HepG2 (cell line): ENCODE results near the gene FN1. TPM values are rescaled to one million over a fixed set of nuclear protein-coding genes. Genes with fewer than 3 reads are reported as not detected.
A peak's percentile ranks its signal among the peaks of the same experiment; 100 is the strongest.

ENCODE experiments used
- ARID2 ChIP-seq: sonication (generic); formaldehyde crosslinking; IDR thresholded peaks from 2 replicates; pipeline ENCODE4 v1.8.1; 2022; ENCODE audit warnings: mild to moderate bottlenecking, missing genetic modification reagents, borderline replicate concordance
- CBFB ChIP-seq: sonication (generic); formaldehyde crosslinking; IDR thresholded peaks from 2 replicates; pipeline ENCODE4 v1.4.0; 2020; ENCODE audit warnings: missing genetic modification reagents
- CBX1 ChIP-seq: IDR thresholded peaks from one replicate; pipeline ENCODE4 v1.6.1; 2016; ENCODE audit warnings: antibody characterized with exemption, low read depth
- DBP ChIP-seq: sonication (generic); formaldehyde crosslinking; IDR thresholded peaks from 2 replicates; pipeline ENCODE4 v1.4.0; 2020; ENCODE audit warnings: missing genetic modification reagents; ENCODE audit errors: not compliant biosample characterization
- DNMT3B ChIP-seq: conservative IDR thresholded peaks from 2 replicates; pipeline ENCODE4 v1.6.1; 2016; ENCODE audit warnings: missing biosample characterization, control low read depth
- ERF ChIP-seq: IDR thresholded peaks from 2 replicates; pipeline ENCODE4 v1.6.1; 2018; ENCODE audit warnings: missing biosample characterization, missing genetic modification reagents
- FIP1L1 ChIP-seq: fragments of 200-400 bp; formaldehyde crosslinking; IDR thresholded peaks from 2 replicates; pipeline ENCODE4 v1.6.1; 2018; ENCODE audit warnings: low read depth, mild to moderate bottlenecking, low read length, moderate library complexity, borderline replicate concordance; ENCODE audit not compliant: insufficient read depth
- ISL2 ChIP-seq: sonication (generic); formaldehyde crosslinking; IDR thresholded peaks from 2 replicates; pipeline ENCODE4 v1.5.0; 2020; ENCODE audit warnings: missing genetic modification reagents
- KMT2A ChIP-seq: sonication (generic); formaldehyde crosslinking; IDR thresholded peaks from 2 replicates; pipeline ENCODE4 v1.4.0; 2020; ENCODE audit warnings: missing genetic modification reagents
- MAX ChIP-seq: IDR thresholded peaks from 2 replicates; pipeline ENCODE4 v1.6.1; 2012; ENCODE audit warnings: inconsistent platforms
- MZF1 ChIP-seq: sonication (generic); formaldehyde crosslinking; IDR thresholded peaks from 2 replicates; pipeline ENCODE4 v1.8.1; 2023; ENCODE audit warnings: mild to moderate bottlenecking, missing genetic modification reagents, borderline replicate concordance
- NFRKB ChIP-seq: fragments of 450-650 bp; IDR thresholded peaks from 2 replicates; pipeline ENCODE4 v1.6.1; 2017
- NKX3-1 ChIP-seq: sonication (generic); formaldehyde crosslinking; IDR thresholded peaks from 2 replicates; pipeline ENCODE4 v1.5.0; 2020; ENCODE audit warnings: missing genetic modification reagents
- NR2F6 ChIP-seq, 2 experiments: IDR thresholded peaks; 2 replicates each; pipeline ENCODE4 v1.6.1; 2016; ENCODE audit warnings: antibody characterized with exemption in 1 of 2, mild to moderate bottlenecking in 1 of 2
- PAX8 ChIP-seq: sonication (generic); formaldehyde crosslinking; IDR thresholded peaks from 2 replicates; pipeline ENCODE4 v1.8.0; 2022; ENCODE audit warnings: mild to moderate bottlenecking, missing genetic modification reagents, borderline replicate concordance
- PHF8 ChIP-seq: sonication (generic); formaldehyde crosslinking; IDR thresholded peaks from 2 replicates; pipeline ENCODE4 v1.5.0; 2020; ENCODE audit warnings: missing genetic modification reagents
- SNRNP70 ChIP-seq: fragments of 200-400 bp; formaldehyde crosslinking; IDR thresholded peaks from 2 replicates; pipeline ENCODE4 v1.6.1; 2017; ENCODE audit warnings: mild to moderate bottlenecking, low read depth, low read length, moderate library complexity
- SRY ChIP-seq: sonication (generic); formaldehyde crosslinking; IDR thresholded peaks from 2 replicates; pipeline ENCODE4 v1.8.0; 2022; ENCODE audit warnings: mild to moderate bottlenecking, missing genetic modification reagents
- STAT5B ChIP-seq: sonication (generic); formaldehyde crosslinking; IDR thresholded peaks from 2 replicates; pipeline ENCODE4 v1.4.0; 2020; ENCODE audit warnings: missing genetic modification reagents
- ZBTB38 ChIP-seq: sonication (generic); formaldehyde crosslinking; IDR thresholded peaks from 2 replicates; pipeline ENCODE4 v1.5.1; 2020; ENCODE audit warnings: mild to moderate bottlenecking, missing genetic modification reagents
- ZBTB39 ChIP-seq: sonication (generic); formaldehyde crosslinking; IDR thresholded peaks from 2 replicates; pipeline ENCODE4 v1.5.0; 2020; ENCODE audit warnings: missing genetic modification reagents
- ZFAT ChIP-seq: sonication (generic); formaldehyde crosslinking; conservative IDR thresholded peaks from 2 replicates; pipeline ENCODE4 v1.8.1; 2023; ENCODE audit warnings: missing genetic modification reagents, inconsistent platforms
- ZNF292 ChIP-seq: sonication (generic); formaldehyde crosslinking; IDR thresholded peaks from 2 replicates; pipeline ENCODE4 v1.8.1; 2022; ENCODE audit warnings: mild to moderate bottlenecking, low read depth, missing genetic modification reagents, borderline replicate concordance
- ZNF619 ChIP-seq: sonication (generic); formaldehyde crosslinking; IDR thresholded peaks from 2 replicates; pipeline ENCODE4 v1.4.0; 2020; ENCODE audit warnings: mild to moderate bottlenecking, missing genetic modification reagents
- ZNF724P ChIP-seq: sonication (generic); formaldehyde crosslinking; IDR thresholded peaks from 2 replicates; pipeline ENCODE4 v1.8.0; 2022; ENCODE audit warnings: missing genetic modification reagents, borderline replicate concordance
- ZNF737 ChIP-seq: sonication (generic); formaldehyde crosslinking; IDR thresholded peaks from 2 replicates; pipeline ENCODE4 v1.5.0; 2020; ENCODE audit warnings: missing genetic modification reagents, mild to moderate bottlenecking, borderline replicate concordance
- ZSCAN25 ChIP-seq: sonication (generic); formaldehyde crosslinking; IDR thresholded peaks from 2 replicates; pipeline ENCODE4 v1.8.0; 2022; ENCODE audit warnings: mild to moderate bottlenecking, missing genetic modification reagents
- polyA plus RNA-seq, 8 experiments: library from polyadenylated mRNA; depleted of rRNA in 3 of 8; stranded (reverse) in 7 of 8; unstranded in 1 of 8; fragments of >200 nt; fragmentation: Illumina TruSeq in 4 of 8; extraction: Trizol in 4 of 8; gene quantifications; 2 replicates each; pipeline versions ENCODE4 v1.2.1 to v1.2.3, GENCODE V29; 2011 to 2016; ENCODE audit warnings: low read depth in 4 of 8, missing spikeins in 1 of 8, mixed read lengths in 1 of 8; ENCODE audit not compliant: insufficient read depth in 1 of 8
- total RNA-seq, 5 experiments: library from RNA; depleted of rRNA; stranded (reverse); fragments of >200 nt; fragmentation: Illumina TruSeq; extraction: Trizol; gene quantifications; 2 replicates each; pipeline ENCODE4 v1.2.3, GENCODE V29; 2016; ENCODE audit warnings: low read depth in 1 of 5
- TF ChIP-seq, protein P1 (sequence below), 2 experiments: sonication (generic) in 1 of 2; formaldehyde crosslinking in 1 of 2; IDR thresholded peaks; 2 replicates each; pipeline versions ENCODE4 v1.4.0 to v1.6.1; 2018 to 2020; ENCODE audit warnings: missing genetic modification reagents in 2 of 2, borderline replicate concordance in 1 of 2, low read depth in 1 of 2, mild to moderate bottlenecking in 1 of 2, missing biosample characterization in 1 of 2

FN1 gene
- total and polyA plus RNA-seq, 2 of the 13 experiments (the other 11 are each of a cell fraction or from before 2014, with no cell fraction given): 1,847 to 6,471 TPM

GRCh38 chr2:215417400-215417951, 18.4 kb downstream of the FN1 start (continued):
- TF ChIP-seq ERF (CRISPR knock-in tag) (peak; percentile 73), ZSCAN25 (CRISPR knock-in tag) (peak; percentile 47; the same call in 1 of the 2 replicates), FIP1L1 (no peak), NR2F6 (IDR thresholded peaks at IDR 0.05) (peak; percentile 83), NR2F6 (CRISPR knock-in tag; IDR thresholded peaks at IDR 0.05) (peak; percentile 87), ARID2 (CRISPR knock-in tag) (no peak; the same call in 1 of the 2 replicates), CBFB (peak; percentile 73; the same call in 1 of the 2 replicates), PAX8 (CRISPR knock-in tag) (no peak), ZNF619 (no peak), ZBTB38 (CRISPR knock-in tag) (no peak; the same call in 1 of the 2 replicates), CBX1 (no peak), DBP (CRISPR knock-in tag) (no peak), SRY (CRISPR knock-in tag) (no peak), MAX (peak; percentile 80), NFRKB (no peak), STAT5B (no peak), KMT2A (peak; percentile 65; the same call in 1 of the 2 replicates), ZNF292 (CRISPR knock-in tag) (no peak), ZNF737 (CRISPR knock-in tag) (no peak), NKX3-1 (peak; percentile 38; the same call in 1 of the 2 replicates), ISL2 (CRISPR knock-in tag) (peak; percentile 98), MZF1 (CRISPR knock-in tag) (no peak), ZBTB39 (CRISPR knock-in tag) (peak; percentile 100), SNRNP70 (no peak), DNMT3B (CRISPR knock-in tag) (no peak), ZNF724P (CRISPR knock-in tag) (no peak), PHF8 (no peak), ZFAT (CRISPR knock-in tag) (no peak)
- TF ChIP-seq, protein P1, sequence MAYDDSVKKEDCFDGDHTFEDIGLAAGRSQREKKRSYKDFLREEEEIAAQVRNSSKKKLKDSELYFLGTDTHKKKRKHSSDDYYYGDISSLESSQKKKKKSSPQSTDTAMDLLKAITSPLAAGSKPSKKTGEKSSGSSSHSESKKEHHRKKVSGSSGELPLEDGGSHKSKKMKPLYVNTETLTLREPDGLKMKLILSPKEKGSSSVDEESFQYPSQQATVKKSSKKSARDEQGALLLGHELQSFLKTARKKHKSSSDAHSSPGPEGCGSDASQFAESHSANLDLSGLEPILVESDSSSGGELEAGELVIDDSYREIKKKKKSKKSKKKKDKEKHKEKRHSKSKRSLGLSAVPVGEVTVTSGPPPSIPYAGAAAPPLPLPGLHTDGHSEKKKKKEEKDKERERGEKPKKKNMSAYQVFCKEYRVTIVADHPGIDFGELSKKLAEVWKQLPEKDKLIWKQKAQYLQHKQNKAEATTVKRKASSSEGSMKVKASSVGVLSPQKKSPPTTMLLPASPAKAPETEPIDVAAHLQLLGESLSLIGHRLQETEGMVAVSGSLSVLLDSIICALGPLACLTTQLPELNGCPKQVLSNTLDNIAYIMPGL (CRISPR knock-in tag; IDR thresholded peaks at IDR 0.05; ENCODE audit: borderline replicate concordance in 1 of 2, low read depth in 1 of 2): peak in 1 of 2 experiments; percentile 45; a peak in 2 of 4 replicates
